Fibroblast of villous mesenchyme (primary cell): ENCODE measurements around the gene FAM111B. TPM values are rescaled to one million over a fixed set of nuclear protein-coding genes. Genes with fewer than 3 reads are reported as not detected.
"Not testable (repeated sequence)": the region's sequence is repeated elsewhere in the genome, so short reads cannot be mapped to it uniquely, and the experiment has no call there.

Source experiments
- DNase-seq: peaks from one replicate; pipeline ENCODE4 v3.0.0-alpha.2; 2010; ENCODE audit warnings: low read depth
- H3K4me3 ChIP-seq: 2 replicates; pipeline ENCODE4 v1.5.1; 2011; ENCODE audit warnings: low read depth, mild to moderate bottlenecking, low read length
- total RNA-seq: library from RNA; depleted of rRNA; stranded (reverse); fragments of >200 nt; gene quantifications from 2 replicates; pipeline ENCODE4 v1.2.3, GENCODE V29; 2012
- TF ChIP-seq, protein P1 (sequence below): IDR thresholded peaks from 2 replicates; pipeline ENCODE4 v1.5.1; 2012; ENCODE audit warnings: low read depth, mild to moderate bottlenecking, low read length; ENCODE audit not compliant: insufficient read depth

Gene FAM111B
- total RNA-seq, 1 donor = 12.1 TPM

DNA sequence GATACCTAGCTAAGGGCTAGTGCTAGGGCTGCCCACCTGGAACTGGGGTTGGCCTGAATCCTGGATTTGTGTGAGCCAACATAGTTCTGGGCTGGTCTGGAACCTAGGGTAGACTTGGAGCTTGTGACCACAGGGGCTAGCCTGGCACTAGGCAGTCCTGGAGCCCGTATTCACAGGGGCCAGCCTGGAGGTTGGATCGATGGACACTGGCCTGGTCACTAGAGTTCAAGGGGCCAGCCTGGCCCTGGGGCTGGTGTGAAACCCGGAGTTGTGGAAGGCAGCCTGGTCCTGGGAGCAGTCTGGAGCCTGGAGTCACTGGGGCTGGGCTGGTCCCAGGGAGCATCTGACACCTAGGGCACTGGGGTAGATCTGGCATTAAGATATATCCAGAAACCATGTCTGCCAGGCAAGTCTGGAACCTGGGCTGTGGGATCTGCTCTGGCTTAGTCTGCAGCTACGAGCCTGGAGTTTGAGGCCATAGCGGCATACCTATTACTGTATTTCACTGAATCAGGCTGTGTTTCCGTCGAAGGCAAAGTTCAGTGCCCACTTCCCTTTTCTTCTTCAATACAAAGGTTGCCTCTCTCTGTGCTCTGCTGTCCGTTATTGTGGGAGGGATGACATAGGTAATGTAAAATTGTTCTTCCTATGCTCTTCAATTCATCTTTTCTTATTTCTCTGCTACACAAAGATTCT, 30.0 kb upstream of the FAM111B start:
- no peak overlapping the region for H3K4me3 ChIP-seq
- no peak for DNase-seq
- TF ChIP-seq, protein P1, sequence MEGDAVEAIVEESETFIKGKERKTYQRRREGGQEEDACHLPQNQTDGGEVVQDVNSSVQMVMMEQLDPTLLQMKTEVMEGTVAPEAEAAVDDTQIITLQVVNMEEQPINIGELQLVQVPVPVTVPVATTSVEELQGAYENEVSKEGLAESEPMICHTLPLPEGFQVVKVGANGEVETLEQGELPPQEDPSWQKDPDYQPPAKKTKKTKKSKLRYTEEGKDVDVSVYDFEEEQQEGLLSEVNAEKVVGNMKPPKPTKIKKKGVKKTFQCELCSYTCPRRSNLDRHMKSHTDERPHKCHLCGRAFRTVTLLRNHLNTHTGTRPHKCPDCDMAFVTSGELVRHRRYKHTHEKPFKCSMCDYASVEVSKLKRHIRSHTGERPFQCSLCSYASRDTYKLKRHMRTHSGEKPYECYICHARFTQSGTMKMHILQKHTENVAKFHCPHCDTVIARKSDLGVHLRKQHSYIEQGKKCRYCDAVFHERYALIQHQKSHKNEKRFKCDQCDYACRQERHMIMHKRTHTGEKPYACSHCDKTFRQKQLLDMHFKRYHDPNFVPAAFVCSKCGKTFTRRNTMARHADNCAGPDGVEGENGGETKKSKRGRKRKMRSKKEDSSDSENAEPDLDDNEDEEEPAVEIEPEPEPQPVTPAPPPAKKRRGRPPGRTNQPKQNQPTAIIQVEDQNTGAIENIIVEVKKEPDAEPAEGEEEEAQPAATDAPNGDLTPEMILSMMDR = no peak

DNA sequence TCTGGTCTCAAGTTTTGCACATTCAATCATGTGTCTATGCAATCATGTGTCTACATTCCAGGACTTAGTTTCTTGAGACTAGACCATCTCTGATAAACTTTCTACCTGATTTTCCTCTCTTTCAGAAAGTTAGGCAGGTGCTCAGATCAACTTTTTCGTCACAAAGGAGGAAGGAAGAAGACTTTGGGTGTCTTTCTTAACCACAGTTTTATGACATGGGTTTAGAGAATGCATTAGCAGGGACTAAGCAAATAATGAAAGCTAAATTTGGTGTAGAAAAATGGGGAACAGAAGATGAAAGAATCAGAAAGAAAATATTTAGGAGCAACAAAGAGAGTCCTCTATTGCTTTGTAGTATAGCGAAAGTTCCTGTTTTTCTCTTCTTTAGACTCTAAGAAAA, 28.6 kb upstream of the FAM111B start:
- H3K4me3 ChIP-seq = no peak overlapping the region
- TF ChIP-seq, protein P1 = no peak
- DNase-seq = no peak

DNA sequence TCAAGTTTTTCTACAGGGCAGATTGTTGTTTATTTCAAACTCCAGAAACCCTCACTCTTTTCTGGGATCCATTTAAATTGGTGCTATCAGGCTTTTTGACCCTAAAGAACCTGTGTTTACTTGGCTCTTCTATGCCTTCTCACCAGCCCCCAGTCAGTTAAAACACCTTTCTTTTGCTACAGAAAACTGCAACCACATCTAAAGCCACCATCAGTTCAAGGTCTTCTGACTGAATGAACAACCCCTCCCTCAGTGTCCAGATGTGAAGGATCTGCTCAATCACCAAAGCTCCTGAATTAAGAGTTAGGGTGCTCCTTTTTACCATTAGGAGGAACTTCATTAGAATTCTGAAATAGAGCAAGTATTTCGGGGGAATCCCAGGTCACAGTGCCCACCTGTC, 28.0 kb upstream of the FAM111B start:
- DNase-seq = no peak
- TF ChIP-seq, protein P1 = no peak

DNA sequence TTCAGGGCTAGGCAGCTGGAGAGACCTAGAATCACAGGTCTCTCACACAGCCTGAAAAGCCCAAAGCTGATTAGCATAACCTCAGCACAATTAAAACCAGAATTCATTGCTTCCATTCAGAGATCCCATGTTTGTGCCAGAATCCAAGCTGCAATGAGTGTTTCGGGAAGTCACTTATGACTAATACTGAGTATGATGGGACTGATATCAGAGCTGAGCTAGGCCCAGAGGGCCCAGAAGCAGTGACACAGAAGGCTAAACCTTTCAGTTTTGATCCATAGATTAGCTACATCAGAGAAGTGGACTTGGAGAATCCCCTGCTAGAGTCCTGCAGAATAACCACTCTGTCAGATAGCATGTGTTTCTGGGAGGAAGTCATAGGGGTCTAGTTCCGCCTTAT, 26.6 kb upstream of the FAM111B start:
- H3K4me3 ChIP-seq, DNase-seq: not testable (repeated sequence)

More for the DNA sequence above, 28.0 kb upstream of the FAM111B start:
- no peak overlapping the region for H3K4me3 ChIP-seq

DNA sequence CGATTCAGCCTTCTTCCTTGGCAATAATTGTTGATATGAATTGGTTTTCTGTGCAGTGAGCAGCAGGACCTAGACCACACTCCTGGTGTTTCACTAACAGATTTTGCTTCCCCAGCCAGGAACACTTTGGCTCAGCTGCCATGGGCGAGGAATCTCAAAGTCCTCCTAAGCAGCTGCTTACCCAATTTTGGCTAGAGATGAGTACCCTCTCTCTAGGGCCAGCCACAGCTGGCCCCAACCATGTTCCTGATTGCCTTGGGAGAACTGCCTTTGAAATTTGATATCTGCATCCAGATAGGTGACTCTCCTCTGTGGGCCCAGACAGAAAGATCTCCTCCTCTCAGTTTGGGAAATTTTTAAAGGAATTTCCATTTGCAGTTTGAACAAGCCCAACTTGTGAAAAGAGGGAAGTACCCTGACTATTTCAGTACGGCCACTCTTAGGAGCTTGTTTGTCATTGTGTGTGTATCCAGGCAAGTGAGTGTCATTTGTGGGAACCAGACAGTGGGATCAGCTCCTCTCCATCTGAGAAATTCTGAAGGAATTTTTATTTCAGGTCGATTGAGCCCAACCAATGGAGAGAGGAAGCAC, 25.5 kb upstream of the FAM111B start:
- not testable (repeated sequence) for DNase-seq

DNA sequence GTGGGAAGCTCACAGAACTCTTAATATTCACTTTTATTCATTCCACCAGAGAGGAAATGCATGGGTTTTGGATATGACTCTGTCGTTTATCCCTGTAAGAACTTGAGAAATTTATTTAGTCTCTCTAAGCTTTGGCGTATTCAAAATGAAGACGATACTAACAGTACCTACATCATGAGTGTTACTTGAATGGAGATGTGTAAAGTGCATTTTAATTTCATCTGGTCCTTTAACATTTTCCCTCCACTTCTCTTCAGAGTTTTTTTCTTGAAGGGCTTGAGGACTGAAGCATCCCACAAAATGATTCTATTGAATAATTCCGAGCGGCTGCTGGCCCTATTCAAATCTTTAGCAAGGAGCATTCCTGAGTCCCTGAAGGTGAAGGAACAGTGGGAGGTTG, 21.0 kb upstream of the FAM111B start, which contains the start of gene GLYATL1B:
Gene GLYATL1B, plus strand, starts transcription at position 301 of the 400 bp plus-strand sequence. Its CDS starts 0 bp downstream, at position 301.
- H3K4me3 ChIP-seq, DNase-seq: not testable (repeated sequence)

More for the DNA sequence above, 25.5 kb upstream of the FAM111B start:
- H3K4me3 ChIP-seq = not testable (repeated sequence)

DNA sequence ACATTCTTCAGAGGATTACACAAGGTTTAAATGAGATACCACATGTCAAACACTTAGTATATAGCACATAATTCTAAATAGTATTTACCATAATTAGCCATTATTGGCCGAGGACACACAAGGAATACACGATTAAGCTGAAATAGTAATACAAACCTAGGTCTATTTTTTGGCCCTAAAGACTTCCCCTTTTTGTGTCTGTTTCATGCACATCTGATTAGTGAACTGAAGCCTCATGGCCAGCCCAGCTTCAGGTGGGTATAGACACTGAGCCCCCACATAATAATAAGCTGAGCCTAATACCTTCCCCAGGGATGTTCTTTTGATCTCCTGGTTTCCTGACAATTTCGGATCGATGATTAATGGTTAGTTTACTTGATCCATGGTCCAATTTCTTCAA, 18.9 kb upstream of the FAM111B start:
- no peak overlapping the region for H3K4me3 ChIP-seq
- no peak for DNase-seq
- TF ChIP-seq, protein P1 = no peak

DNA sequence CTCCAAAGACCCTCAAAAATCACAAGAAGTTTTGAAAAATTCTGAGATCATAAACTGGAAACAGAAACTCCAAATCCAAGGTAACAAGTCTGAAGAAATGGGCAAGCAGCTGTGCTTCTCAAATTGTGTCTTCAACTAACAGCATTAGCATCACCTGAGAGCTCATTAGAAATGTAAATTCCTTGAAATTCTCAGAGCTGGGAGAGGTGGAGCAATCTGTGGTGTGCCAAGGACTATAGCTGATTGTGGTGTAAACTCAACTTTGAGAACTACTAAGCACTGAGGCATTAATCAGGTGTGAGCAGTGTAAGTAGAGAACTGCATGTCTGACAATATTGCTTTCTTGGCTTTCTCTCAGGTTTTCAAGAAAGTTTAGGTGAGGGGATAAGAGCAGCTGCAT, 13.5 kb upstream of the FAM111B start:
- H3K4me3 ChIP-seq, DNase-seq: not testable (repeated sequence)

DNA sequence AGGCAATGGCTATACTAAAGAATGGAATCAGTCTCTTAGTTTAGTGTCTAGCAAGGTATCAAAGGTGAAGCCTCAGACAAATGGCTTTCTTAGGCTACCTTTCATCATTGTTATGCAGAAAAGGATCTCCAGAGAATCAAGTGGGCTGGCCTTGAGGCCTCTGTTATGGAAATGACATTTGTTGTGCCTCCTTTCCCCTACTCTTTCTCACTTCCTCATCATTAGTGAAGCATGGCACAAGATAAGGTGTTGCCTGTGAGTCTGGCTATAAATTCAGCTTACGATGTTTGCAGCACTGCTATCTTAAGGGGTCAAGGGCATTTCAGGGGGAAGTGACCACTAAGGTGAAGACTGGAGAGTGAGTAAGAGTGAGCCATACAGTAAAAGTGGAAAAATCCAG, 11.8 kb upstream of the FAM111B start:
- not testable (repeated sequence) for DNase-seq, H3K4me3 ChIP-seq

DNA sequence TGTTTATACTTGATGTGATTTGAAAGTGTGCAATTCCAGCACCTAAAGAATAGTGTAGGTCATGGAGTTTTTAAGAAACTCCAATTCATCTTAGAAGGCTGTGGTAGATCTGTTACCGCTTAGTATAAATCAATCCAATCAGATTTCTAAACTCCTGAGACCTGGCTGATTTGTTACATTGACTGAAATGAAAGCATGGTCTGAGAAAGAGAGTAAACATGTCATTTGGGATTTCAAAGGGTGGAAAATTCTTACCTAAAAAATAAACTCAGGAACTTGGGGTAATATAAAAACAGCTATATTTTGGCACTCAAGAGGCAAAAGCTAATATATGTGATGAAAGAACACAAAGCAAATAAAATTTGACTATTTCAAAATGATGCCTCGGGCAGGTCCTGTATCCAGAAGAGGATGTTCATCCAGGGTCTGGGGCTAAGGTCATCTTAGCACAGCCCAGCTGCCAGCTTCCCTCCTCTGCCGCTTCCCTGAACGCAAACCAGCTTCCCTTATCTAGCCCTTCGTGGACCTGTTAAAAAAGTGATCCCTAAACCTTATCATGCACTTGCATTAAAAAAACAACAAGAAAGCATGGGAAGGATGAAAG, 11.0 kb upstream of the FAM111B start:
- not testable (repeated sequence) for DNase-seq, H3K4me3 ChIP-seq
